ENCODE data around the gene CCDC89. TPM values are rescaled to one million over a fixed set of nuclear protein-coding genes. Genes with fewer than 3 reads are reported as not detected.
A peak's percentile ranks its signal among the peaks of the same experiment; 100 is the strongest.
"Not testable (repeated sequence)": the region's sequence is repeated elsewhere in the genome, so short reads cannot be mapped to it uniquely, and the experiment has no call there.

The CCDC89 gene
- total and polyA plus RNA-seq, 2 donors: 2.3 to 4.1 TPM

DNA sequence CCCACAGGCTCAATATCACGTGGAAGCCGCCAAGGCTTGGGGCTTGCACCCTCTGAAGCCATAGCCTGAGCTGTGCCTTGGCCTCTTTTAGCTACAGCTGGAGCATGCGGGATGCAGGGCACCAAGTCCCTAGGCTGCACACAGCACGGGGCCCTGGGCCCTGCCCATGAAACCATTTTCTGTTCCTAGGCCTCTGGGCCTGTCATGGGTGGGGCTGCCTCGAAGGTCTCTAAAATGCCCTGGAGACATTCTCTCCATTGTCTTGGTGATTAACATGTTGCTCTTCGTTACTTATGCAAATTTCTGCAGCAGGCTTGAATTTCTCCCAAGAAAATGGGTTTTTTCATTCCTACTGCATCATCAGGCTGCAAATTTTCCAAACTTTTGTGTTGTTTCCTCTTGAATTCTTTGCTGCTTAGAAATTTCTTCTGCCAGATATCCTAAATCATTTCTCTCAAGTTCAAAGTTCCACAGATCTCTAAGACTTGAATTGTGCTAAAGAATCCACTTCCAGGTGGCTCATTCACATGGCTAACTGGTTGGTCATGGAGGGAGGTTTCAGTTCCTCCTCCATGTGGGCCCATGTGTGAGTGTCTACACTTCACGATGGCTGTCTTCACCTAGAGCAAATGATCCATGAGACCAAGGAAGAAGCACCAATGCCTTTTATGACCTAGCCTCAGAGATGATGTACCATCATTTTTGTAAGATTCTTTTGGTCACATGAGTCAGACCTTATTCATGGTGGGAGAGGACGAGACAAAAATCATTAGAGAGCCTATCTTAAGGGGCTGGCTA, 13.7 kb downstream of the CCDC89 start:
- Histone ChIP-seq H3K4me1 (ENCODE audit: insufficient read depth) (no peaks in the 10 kb centered on the region), H3K4me3 (ENCODE audit: low read depth, low read length) (no peak overlapping the region), H3K36me3 (ENCODE audit: insufficient read depth) (no peaks in the 10 kb centered on the region), H3K27ac (ENCODE audit: low read depth) (no peak overlapping the region)
- 89% methylated on average over 8 of the region's 8 CpGs for WGBS
- DNase-seq (ENCODE audit: extremely low spot score): no peak

DNA sequence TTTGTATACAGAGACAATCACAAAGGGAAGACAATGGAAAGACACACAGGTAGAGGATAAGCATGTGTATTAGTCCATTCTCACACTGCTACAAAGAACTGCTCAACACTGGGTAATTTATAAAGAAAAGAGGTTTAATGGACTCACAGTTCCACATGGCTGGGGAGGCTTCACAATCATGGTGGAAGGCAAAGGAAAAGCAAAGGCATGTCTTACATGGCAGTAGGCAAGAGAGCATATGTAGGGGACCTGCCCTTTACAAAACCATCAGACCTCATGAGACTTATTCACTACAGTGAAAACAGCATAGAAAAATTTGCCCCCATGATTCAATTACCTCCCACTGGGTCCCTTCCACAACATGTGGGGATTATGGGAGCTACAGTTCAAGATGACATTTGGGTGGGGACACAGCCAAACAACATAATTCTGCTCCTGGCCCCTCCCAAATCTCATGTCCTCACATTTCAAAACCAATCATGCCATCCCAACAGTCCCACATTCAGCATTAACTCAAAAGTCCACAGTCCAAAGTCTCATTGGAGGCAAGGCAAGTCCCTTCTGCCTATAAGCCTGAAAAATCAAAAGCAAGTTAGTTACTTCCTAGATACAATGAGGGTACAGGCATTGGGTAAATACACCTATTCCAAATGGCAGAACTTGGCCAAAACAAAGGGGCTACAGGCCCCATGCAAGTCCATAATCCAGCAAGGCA, 14.9 kb downstream of the CCDC89 start:
- DNase-seq (ENCODE audit: extremely low spot score): not testable (repeated sequence)

DNA sequence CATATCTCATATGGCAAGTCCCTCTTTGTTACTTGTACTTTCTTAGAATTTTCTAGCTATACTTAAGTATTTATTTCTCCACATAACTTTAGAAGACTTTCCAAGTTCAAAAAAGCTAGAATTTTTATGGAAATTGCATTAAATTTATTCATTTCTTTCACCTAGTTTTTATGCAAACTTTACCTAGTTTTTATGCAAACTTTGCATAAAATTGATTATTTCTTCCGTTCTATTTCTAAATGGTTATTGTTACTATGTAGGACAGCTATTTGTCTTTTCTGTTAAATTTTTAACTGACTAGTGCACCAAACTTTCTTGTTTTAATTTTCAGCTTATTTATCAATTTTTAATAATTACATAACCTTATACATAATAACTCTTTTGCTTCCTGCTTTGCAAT, 17.8 kb downstream of the CCDC89 start:
- no peak overlapping the region for H3K4me3 ChIP-seq (ENCODE audit: low read depth, low read length)
- 97% methylated on average over 1 of the region's 1 CpG for WGBS
- H3K27ac ChIP-seq (ENCODE audit: low read depth): no peak overlapping the region
- H3K36me3 ChIP-seq (ENCODE audit: insufficient read depth): no peaks in the 10 kb centered on the region
- H3K4me1 ChIP-seq (ENCODE audit: insufficient read depth): no peaks in the 10 kb centered on the region
- DNase-seq (ENCODE audit: extremely low spot score): no peak

More for the DNA sequence above, 14.9 kb downstream of the CCDC89 start:
- H3K4me3 ChIP-seq (ENCODE audit: low read depth, low read length); H3K4me1 ChIP-seq (ENCODE audit: insufficient read depth); H3K36me3 ChIP-seq (ENCODE audit: insufficient read depth); H3K27ac ChIP-seq (ENCODE audit: low read depth): not testable (repeated sequence)

DNA sequence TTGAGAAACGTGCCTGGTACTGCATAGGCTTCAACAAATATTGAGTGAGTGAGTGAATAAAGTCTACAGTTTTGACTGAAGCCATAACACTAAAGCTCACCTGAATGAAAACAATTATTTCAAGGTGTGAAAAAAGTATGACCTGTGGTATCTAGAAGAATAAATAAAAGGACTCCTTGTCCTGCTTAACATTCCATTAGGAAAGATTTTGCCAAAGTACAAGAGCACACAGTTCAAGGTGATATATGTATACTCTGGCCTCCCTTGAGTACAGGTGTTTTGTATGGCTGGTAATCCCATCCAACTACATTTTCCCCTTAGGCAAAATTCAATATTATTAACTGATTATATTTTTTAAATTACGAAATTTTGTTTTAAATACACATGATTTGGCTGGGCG, 19.3 kb downstream of the CCDC89 start:
- whole genome bisulfite sequencing: 86% methylated on average over 3 of the region's 3 CpGs
- no peaks in the 10 kb centered on the region for H3K36me3 ChIP-seq (ENCODE audit: insufficient read depth)
- no peak for DNase-seq (ENCODE audit: extremely low spot score)
- no peak overlapping the region for H3K27ac ChIP-seq (ENCODE audit: low read depth)
- no peak overlapping the region for H3K4me3 ChIP-seq (ENCODE audit: low read depth, low read length)
- H3K4me1 ChIP-seq (ENCODE audit: insufficient read depth): no peaks in the 10 kb centered on the region

DNA sequence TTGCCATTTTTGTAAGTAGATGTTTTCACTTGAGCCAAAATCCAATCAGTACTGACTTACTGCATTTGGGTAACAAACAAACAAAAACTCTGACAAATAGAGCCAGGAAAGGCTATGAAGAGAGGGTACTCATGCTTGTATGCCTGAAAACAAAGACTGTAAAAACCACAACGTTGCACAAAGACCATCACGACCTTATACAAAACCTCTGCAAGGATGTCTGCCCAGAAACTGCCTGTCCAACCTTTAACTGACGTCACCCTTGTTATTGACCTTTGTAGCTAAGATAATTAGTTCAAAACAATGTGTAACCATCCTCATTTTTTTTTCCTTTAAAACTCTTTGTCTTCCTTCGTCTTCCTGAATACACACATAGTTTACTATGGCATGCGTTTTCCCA, 20.3 kb downstream of the CCDC89 start:
- Histone ChIP-seq H3K27ac (ENCODE audit: low read depth) (no peak overlapping the region), H3K4me1 (ENCODE audit: insufficient read depth) (no peaks in the 10 kb centered on the region), H3K36me3 (ENCODE audit: insufficient read depth) (no peaks in the 10 kb centered on the region), H3K4me3 (ENCODE audit: low read depth, low read length) (no peak overlapping the region)
- WGBS: 54% methylated on average over 5 of the region's 5 CpGs
- DNase-seq (ENCODE audit: extremely low spot score): no peak

DNA sequence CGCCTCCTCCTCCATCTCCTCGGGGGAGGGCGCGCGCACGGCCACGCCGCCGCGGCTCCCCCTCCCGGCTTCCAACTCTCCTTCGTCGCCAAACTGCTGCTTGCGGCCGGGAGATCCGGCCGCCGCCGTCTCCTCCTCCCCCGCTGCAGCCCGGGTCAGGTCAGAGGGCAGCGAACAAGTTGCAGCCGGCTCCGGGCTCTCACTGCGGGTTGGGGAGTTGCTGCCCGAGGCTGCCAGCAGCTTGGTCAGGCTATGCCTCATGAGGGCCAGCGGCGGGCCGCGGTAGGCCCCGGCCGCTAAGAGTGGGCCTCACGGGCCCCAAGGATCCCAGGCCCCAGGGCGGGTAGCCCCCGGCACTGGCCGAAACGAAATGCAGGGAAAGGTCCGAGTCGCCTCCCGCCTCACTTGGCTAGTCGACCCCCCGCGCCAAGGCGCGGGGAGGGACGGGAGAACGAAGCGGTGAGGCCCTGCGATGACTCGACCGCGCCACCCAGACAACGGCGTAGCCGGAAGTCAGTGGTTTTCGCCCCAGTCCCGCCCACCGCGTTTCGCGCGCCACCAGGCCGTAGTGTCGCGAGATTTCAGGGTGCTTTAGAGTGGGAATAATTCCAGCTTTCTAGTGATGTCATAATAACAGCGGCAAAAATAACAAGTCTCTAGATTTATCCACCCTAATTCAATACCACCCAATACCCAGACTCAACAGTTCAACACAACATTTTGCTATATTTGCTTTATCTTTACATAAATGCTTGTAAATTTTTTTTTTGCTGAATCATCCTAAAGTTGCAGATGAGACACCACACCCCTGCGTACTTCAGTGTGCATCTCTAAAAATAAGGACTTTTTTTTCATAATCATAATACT, 21.1 kb downstream of the CCDC89 start, which contains the start of gene CREBZF:
TSS of gene CREBZF (minus strand) at position 515 of the 867 bp plus-strand sequence. CDS start at position 261, 254 bp downstream.
- peak; percentile 90 for DNase-seq (ENCODE audit: extremely low spot score)
- Histone ChIP-seq H3K36me3 (ENCODE audit: insufficient read depth) (no peaks in the 10 kb centered on the region), H3K4me1 (ENCODE audit: insufficient read depth) (no peaks in the 10 kb centered on the region), H3K4me3 (ENCODE audit: low read depth, low read length) (peak within 1 kb of the TSS; percentile 63), H3K27ac (ENCODE audit: low read depth) (peak within 1 kb of the TSS; percentile 100)
- WGBS: under 1% methylated on average over 67 of the region's 67 CpGs

DNA sequence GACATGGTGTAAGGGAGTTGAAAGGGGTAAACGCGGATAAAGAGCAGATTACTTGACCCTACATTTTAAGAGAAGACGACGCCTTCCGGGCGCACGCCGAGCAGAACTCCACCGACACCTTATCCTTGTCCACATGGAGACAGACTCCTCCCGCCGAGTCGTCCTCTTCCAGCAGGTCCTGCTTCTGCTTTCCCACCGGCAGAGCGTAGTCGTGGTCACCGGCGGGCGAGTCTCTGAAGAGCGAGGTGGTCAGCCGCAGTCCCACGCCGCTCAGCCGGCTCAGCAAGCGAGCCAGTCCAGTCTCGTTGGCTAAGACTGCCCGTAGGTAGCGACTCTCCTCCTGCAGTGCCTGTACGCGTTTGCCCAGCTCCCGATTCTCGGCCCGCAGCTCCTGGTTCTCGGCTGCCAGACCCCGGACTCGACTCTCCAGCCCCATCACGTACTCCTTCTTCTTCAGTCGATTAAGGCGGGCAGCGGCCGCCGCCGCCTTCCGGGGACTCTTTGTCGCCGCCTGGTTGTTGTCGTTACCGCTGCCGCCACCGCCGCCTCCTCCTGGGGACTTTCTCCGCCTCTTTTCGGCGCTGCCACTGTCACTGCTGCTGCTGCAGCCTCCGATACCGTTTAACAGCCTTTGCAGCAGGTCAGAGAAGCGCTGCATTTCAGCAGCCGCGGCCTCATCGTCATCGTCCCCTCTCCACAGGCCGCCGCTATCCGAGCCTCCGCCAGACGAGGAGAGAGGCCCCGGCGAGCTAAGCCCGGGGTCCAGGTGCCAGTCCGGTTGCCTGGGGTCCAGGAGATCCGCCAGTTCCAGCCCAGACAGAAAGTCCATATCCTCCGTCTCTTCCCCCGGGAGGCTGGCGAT, 22.0 kb downstream of the CCDC89 start:
- H3K36me3 ChIP-seq (ENCODE audit: insufficient read depth): no peaks in the 10 kb centered on the region
- WGBS: under 1% methylated on average over 73 of the region's 73 CpGs
- H3K27ac ChIP-seq (ENCODE audit: low read depth): peak overlapping the region; percentile 100
- DNase-seq (ENCODE audit: extremely low spot score): no peak
- H3K4me1 ChIP-seq (ENCODE audit: insufficient read depth): no peaks in the 10 kb centered on the region
- peak overlapping the region; percentile 63 for H3K4me3 ChIP-seq (ENCODE audit: low read depth, low read length)

DNA sequence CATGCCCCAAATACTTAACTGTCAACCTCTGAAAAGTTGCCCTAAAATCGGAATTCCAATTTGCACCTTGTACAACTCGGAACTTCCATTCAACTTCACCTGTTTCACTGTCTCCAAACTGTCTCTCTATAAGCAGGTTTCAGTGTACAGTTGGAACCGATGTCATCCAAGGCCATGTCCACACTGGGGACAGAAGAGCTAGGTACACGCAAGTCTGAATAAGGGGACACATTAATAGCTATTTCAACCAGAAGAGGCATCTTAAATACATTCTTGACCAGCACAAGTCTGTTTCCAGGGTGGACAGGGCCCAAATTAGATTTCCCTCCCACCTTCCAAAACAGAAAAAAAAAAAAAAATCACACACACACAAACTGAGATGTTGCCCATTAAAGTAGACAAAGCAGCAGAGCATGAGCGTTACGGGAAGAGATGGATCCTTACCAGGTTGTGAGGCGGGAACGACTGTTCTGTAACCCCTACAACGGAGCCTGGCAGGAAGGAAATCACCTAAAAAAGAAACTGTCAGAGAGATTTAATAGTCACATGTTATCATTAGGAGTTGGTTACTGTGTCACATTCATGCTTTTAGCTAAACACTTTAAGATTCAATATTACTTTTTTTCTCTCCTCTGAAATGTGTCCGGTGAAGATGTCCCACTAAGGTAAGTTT, 22.8 kb downstream of the CCDC89 start:
- H3K4me1 ChIP-seq (ENCODE audit: insufficient read depth): no peaks in the 10 kb centered on the region
- H3K4me3 ChIP-seq (ENCODE audit: low read depth, low read length): peak overlapping the region; percentile 63
- DNase-seq (ENCODE audit: extremely low spot score): no peak
- 3% methylated on average over 10 of the region's 10 CpGs for WGBS
- H3K36me3 ChIP-seq (ENCODE audit: insufficient read depth): no peaks in the 10 kb centered on the region
- H3K27ac ChIP-seq (ENCODE audit: low read depth): peak overlapping the region; percentile 100

DNA sequence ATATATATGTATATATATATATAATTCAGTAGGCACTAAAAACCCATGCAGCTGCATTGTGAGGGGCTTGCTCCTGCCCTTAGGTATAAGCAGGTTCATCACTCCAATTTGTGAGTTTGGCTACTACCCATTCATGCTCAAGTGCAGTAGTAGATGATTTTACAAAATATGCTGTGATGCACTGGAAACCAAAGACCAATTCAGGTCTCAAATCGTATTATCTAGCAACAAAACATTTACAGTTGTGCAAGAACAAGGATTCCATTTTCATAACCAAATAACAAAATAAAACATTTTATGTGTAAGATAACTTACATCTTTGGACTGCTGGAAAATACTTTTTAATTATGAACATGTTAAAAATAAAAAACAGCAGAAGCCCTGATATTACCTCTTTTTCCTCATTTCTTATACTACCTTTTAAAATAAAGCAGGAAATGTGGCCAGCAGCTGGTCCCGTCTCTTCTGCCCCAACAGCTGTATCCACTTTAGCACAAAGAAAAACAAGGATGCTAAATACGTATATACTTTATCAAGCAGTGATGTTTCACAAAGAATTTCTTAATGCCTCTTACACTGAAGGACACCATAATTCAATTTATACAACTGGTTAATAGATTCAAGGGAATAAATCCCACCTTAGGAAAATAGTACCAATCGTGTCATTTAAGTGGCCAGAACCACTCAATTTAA, 23.9 kb downstream of the CCDC89 start:
- H3K36me3 ChIP-seq (ENCODE audit: insufficient read depth): no peaks in the 10 kb centered on the region
- DNase-seq (ENCODE audit: extremely low spot score): no peak
- H3K4me3 ChIP-seq (ENCODE audit: low read depth, low read length): peak overlapping the region; percentile 28
- no peaks in the 10 kb centered on the region for H3K4me1 ChIP-seq (ENCODE audit: insufficient read depth)
- WGBS: 7% methylated on average over 4 of the region's 4 CpGs
- peak overlapping the region; percentile 23 for H3K27ac ChIP-seq (ENCODE audit: low read depth)

DNA sequence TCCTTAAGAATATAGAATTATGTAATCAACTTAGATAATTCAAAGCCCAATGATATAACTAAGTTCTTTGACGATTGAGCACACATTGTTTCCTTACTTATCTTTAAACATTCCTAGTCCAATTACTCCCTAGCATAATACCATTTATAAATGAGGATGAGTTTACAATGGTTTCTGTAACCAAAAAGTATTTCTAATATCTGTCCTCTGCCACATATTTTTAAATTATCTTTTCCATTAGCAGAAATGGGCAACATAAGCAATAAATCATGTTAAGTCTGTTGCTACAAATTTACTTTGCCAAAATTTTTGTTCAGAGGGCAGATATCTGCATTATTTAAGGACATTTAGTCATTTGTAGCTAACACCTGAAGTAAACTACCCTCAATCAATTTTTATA, 27.8 kb downstream of the CCDC89 start:
- 27% methylated on average over 1 of the region's 1 CpG for WGBS
- no peak overlapping the region for H3K4me3 ChIP-seq (ENCODE audit: low read depth, low read length)

DNA sequence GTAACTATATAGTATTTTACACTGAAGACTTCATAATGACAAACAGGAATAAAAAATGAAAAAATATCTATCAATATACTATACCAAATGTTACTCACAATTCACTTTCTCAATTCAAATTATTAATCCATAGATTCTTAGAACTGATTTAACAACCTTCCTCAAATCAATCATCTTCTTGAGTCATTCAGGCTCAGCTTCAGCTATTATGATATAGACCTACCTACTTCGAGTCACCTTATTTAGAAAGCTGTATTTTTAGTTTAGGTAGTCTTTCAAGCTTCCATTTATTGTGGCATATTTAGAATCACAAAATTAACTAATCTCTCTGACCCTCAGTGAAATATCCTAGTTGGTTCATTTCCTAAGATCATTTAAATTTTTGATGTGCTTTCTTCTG, 29.2 kb downstream of the CCDC89 start:
- Histone ChIP-seq H3K27ac (ENCODE audit: low read depth) (no peak overlapping the region), H3K4me3 (ENCODE audit: low read depth, low read length) (no peak overlapping the region), H3K4me1 (ENCODE audit: insufficient read depth) (no peaks in the 10 kb centered on the region), H3K36me3 (ENCODE audit: insufficient read depth) (peaks cover 2% of the 10 kb centered on the region)
- no peak for DNase-seq (ENCODE audit: extremely low spot score)
- 85% methylated on average over 1 of the region's 1 CpG for WGBS

More for the DNA sequence above, 27.8 kb downstream of the CCDC89 start:
- H3K4me1 ChIP-seq (ENCODE audit: insufficient read depth): no peaks in the 10 kb centered on the region
- peaks cover 2% of the 10 kb centered on the region for H3K36me3 ChIP-seq (ENCODE audit: insufficient read depth)
- H3K27ac ChIP-seq (ENCODE audit: low read depth): no peak overlapping the region
- no peak for DNase-seq (ENCODE audit: extremely low spot score)

DNA sequence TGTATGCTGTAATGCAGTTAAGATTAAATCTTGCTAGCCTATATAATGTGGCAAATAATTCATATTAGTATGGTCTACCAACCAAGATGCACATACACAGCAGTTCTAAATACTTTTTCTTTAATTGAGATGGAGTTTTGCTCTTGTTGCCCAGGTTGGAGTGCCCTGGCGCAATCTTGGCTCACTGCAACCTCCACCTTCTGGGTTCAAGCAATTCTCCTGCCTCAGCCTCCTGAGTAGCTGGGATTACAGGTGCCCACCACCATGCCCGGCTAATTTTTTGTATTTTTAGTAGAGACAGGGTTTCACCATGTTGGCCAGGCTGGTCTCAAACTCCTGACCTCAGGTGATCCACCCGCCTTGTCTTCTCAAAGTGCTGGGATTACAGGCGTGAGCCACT, 31.7 kb downstream of the CCDC89 start:
- 95% methylated on average over 4 of the region's 4 CpGs for WGBS
- not testable (repeated sequence) for H3K4me3 ChIP-seq (ENCODE audit: low read depth, low read length); H3K27ac ChIP-seq (ENCODE audit: low read depth); DNase-seq (ENCODE audit: extremely low spot score); H3K36me3 ChIP-seq (ENCODE audit: insufficient read depth); H3K4me1 ChIP-seq (ENCODE audit: insufficient read depth)

All from urinary bladder (tissue), 4 donors.